Urothelium cell line (cell line): ENCODE measurements around the gene PRG2.
"Not testable (repeated sequence)": the region's sequence is repeated elsewhere in the genome, so short reads cannot be mapped to it uniquely, and the experiment has no call there.

Experiments used
- DNase-seq: peaks from one replicate; pipeline ENCODE4 v3.0.0; 2011; ENCODE audit warnings: low spot score, mixed read lengths
- FAIRE-seq: peaks from 2 replicates; lab custom pipeline; 2011; peaks lifted over from hg19 to GRCh38; lab: Jason Lieb, UNC

PRG2 gene

GRCh38 chr11:57374966-57375365 lies 15.5 kb downstream of the PRG2 start:
- FAIRE-seq: peak; percentile 59

GRCh38 chr11:57373146-57373545 lies 17.3 kb downstream of the PRG2 start:
- FAIRE-seq (no peak), DNase-seq (no peak)

More at GRCh38 chr11:57374966-57375365, 15.5 kb downstream of the PRG2 start:
- DNase-seq: no peak

- FAIRE-seq: no peak
Measured at GRCh38 chr11:57370941-57371340, 19.5 kb downstream of the PRG2 start.

GRCh38 chr11:57370251-57370650 lies 20.2 kb downstream of the PRG2 start:
- FAIRE-seq (no peak), DNase-seq (no peak)

More at GRCh38 chr11:57370941-57371340, 19.5 kb downstream of the PRG2 start:
- DNase-seq: no peak

- DNase-seq: no peak
Measured at GRCh38 chr11:57368845-57369232, 21.6 kb downstream of the PRG2 start.

GRCh38 chr11:57368106-57368844 lies 22.2 kb downstream of the PRG2 start:
- no peak for DNase-seq
- FAIRE-seq: no peak

More at GRCh38 chr11:57368845-57369232, 21.6 kb downstream of the PRG2 start:
- no peak for FAIRE-seq

- DNase-seq (no peak), FAIRE-seq (no peak)
Measured at GRCh38 chr11:57364851-57365660, 25.4 kb downstream of the PRG2 start.

- DNase-seq (no peak), FAIRE-seq (no peak)
Measured at GRCh38 chr11:57363131-57364080, 27.0 kb downstream of the PRG2 start.

GRCh38 chr11:57361926-57362325 lies 28.5 kb downstream of the PRG2 start:
- FAIRE-seq (no peak), DNase-seq (no peak)

GRCh38 chr11:57361420-57361819 lies 29.0 kb downstream of the PRG2 start:
- FAIRE-seq, DNase-seq: not testable (repeated sequence)

GRCh38 chr11:57360991-57361390 lies 29.5 kb downstream of the PRG2 start:
- no peak for FAIRE-seq
- DNase-seq: no peak

- DNase-seq (no peak), FAIRE-seq (no peak)
Measured at GRCh38 chr11:57359896-57360690, 30.4 kb downstream of the PRG2 start.

GRCh38 chr11:57359396-57359795 lies 31.1 kb downstream of the PRG2 start:
- no peak for FAIRE-seq

GRCh38 chr11:57358991-57359390 lies 31.5 kb downstream of the PRG2 start:
- no peak for FAIRE-seq
- no peak for DNase-seq

More at GRCh38 chr11:57359396-57359795, 31.1 kb downstream of the PRG2 start:
- DNase-seq: no peak

- FAIRE-seq: no peak
Measured at GRCh38 chr11:57358543-57358961, 31.9 kb downstream of the PRG2 start.

GRCh38 chr11:57357856-57358255 lies 32.6 kb downstream of the PRG2 start:
- DNase-seq: no peak

More at GRCh38 chr11:57358543-57358961, 31.9 kb downstream of the PRG2 start:
- no peak for DNase-seq

GRCh38 chr11:57357310-57357709 lies 33.1 kb downstream of the PRG2 start:
- DNase-seq (no peak), FAIRE-seq (no peak)

More at GRCh38 chr11:57357856-57358255, 32.6 kb downstream of the PRG2 start:
- no peak for FAIRE-seq

GRCh38 chr11:57356268-57356667 lies 34.2 kb downstream of the PRG2 start:
- FAIRE-seq: no peak
- no peak for DNase-seq

- FAIRE-seq (no peak), DNase-seq (no peak)
Measured at GRCh38 chr11:57354699-57355098, 35.8 kb downstream of the PRG2 start.

- no peak for FAIRE-seq
Measured at GRCh38 chr11:57353852-57354251, 36.6 kb downstream of the PRG2 start.

More at GRCh38 chr11:57353852-57354251, 36.6 kb downstream of the PRG2 start:
- DNase-seq: no peak
